ENCODE data around the gene MYLK2.

The MYLK2 gene

DNA sequence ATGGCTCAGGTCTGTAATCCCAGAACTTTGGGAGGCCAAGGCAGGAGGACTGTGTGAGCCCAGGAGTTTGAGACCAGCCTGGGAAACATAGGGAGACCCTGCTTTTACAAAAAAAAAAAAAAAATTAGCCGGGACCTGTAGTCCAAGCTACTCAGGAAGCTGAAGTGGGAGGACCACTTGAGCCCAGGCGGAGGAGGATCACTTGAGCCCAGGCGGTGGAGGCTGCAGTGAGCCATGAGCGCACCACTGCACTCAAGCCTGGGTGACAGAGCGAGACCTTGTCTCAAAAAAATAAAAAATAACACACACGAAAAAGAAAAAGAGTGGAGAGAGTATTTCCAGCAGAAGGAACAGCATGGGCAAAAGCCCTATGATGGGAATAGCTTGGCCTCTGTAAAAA is 53.2 kb downstream of the MYLK2 start:
- H3K4me3 ChIP-seq, result no peak overlapping the region
- DNase-seq (ENCODE audit: low spot score), result no peak
- H3K27ac ChIP-seq, result no peak overlapping the region
- no peak for TF ChIP-seq CTCF (IDR thresholded peaks at IDR 0.05)

DNA sequence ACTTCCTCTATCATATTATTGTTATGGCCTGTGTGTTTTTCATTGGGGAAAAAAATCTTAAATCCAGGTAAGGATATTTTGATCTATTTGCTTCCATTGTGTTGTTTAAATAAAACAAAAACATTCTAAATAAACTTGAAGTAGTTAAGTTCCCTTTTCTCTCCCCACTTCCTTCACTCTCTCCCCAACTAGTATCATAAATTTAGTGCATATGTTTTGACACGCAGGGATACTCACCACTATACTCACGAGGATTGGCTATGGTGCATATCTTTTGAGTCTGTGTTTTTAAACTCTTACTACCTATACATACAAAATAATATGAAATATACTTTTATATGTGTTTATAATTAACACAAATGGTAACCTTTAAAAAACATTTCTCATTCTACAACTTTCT is 56.5 kb downstream of the MYLK2 start:
- Histone ChIP-seq H3K4me3 (no peak overlapping the region), H3K27ac (no peak overlapping the region)
- DNase-seq (ENCODE audit: low spot score), result no peak
- no peak for TF ChIP-seq CTCF (IDR thresholded peaks at IDR 0.05)

DNA sequence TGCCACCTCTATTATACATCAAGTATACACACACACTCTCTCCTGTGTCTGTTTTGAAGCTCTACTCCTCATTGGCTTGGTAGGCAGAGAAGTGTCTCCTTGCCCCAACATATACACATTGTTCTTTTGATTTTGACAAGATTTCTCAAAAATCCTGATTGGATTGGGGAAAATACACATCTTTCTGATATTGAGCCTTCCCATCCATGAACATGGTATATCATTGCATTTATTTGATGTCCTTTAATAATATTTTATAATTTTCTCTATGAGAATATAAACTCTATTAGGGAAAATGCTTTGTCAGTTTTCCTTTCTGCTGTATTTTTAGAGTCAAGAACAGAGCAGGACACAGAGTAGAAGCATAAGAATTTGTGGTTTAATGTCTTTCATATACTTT is 58.5 kb downstream of the MYLK2 start:
- TF ChIP-seq CTCF (IDR thresholded peaks at IDR 0.05), result no peak
- Histone ChIP-seq H3K27ac (no peak overlapping the region), H3K4me3 (no peak overlapping the region)
- DNase-seq (ENCODE audit: low spot score), result no peak

GRCh38 chr20:31879143-31879987 is 60.2 kb downstream of the MYLK2 start:
- no peak for TF ChIP-seq CTCF (IDR thresholded peaks at IDR 0.05)
- peak; percentile 97 for DNase-seq (ENCODE audit: low spot score)
- Histone ChIP-seq H3K4me3 (peak overlapping the region; percentile 68), H3K27ac (peak overlapping the region; percentile 61 to 78)

DNA sequence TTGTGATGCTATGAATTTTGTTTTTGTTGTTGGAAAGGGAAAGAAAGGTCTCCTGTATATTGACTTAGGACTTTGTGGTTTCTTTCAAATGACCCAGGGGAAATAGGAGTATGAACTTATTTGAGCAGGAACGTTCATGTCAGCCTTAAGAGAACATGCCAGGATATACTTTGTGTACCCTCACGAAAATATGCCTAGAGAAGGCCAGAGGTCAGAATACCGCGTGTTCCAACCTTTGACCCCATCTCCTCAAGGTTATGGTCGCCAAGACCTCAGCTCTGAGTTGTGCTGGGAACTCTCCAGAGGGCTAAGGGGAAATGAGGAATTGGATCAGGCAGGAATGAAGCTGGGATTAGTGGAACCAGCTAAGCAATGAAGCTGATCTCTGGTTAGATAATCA is 62.8 kb downstream of the MYLK2 start:
- no peak for DNase-seq (ENCODE audit: low spot score)
- no peak for TF ChIP-seq CTCF (IDR thresholded peaks at IDR 0.05)
- Histone ChIP-seq H3K27ac (no peak overlapping the region), H3K4me3 (no peak overlapping the region)

GRCh38 chr20:31883829-31884228 is 64.7 kb downstream of the MYLK2 start:
- no peak for DNase-seq (ENCODE audit: low spot score)
- Histone ChIP-seq H3K4me3 (no peak overlapping the region), H3K27ac (no peak overlapping the region)
- TF ChIP-seq CTCF (IDR thresholded peaks at IDR 0.05), result no peak

Measured in coronary artery (tissue), 2 donors.